ENCODE results near the gene CCDC175.

Gene CCDC175

DNA sequence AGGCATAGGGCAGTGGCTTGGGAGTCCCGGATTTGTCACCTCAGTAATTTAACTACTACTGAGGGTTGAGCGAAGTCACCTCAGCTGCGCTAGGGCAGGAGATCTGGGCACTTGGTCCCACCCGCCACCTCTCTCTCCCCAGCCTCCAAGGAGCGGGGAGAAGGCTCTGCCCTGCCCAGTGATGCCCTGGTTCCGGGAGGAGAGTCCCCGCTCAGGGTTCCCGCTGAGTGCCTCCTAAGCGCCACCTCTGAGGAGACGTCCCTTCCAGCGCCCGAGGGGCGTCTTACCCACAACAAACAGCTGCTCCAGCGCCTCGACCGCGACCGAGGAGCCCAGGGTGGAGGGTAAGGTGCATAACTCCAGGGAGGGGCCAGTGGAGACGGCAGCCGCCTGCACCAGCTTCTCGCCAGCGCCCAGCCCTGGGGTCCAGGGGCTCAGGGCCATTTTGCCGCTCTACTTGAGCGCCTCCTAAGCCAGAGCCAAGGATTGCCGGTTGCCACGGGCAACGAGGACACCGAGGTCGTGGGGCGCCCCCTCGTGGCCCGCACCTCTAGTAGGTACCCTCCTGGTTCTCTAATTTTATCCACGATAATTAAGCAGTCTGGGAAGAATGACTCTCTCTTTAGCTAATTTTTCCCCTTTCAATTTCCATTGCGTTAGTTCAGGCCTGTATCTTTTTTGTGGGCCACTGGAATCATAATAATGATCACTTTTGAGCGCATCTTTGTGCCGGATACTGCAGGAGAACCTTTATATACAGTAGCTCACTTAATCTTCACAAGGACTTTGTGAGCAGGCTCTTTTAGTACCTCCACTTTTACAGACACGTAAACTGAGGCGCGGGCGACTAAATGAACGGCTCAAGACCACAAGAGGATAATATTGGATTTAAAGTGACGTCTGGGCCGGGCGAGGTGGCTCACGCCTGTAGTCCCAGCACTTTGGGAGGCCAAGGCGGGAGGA, at the start of gene CCDC175:
Gene CCDC175 (minus strand): TSS at position 481 of the 963 bp plus-strand sequence. CDS start 37 bp downstream, at position 444.
- peak; percentile 74 for DNase-seq

DNA sequence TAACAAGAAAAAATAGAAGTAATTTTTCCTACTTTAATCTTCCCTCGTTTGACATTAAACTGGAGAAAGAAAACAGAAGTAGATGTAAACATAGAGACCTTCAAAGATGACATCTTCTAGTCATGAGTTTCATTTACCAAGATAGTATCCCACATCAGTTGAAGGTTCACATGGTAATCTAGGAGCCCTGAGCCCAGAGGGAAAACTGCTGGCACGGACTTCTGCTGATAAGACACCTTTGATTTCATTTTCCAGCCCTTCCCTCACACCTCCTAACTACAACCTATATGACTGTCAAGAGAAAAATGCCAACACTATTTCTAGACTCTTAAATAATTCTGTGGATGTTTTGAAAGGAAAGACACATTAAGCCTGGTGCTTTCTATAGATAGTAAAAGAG, 46.0 kb upstream of the CCDC175 start:
- no peak for DNase-seq

DNA sequence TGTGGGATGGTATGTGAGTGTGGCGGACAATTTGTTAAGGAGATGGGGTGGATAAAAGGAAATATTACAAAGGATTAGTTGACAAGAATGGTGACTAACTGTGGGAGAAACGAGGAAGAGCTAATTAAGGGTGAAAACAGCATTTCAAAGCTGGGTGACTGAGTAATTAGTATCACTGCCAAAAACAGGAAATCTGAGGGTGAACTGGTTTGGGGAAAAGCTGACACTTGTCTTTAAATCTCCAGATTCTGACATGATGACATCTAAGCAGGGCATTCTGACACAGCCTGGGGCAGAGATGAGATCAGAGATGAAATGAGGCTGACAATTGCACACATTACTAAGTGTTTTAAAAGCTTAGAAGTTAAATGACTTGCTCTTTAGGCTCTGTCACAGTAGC, 42.4 kb upstream of the CCDC175 start:
- no peak for DNase-seq

DNA sequence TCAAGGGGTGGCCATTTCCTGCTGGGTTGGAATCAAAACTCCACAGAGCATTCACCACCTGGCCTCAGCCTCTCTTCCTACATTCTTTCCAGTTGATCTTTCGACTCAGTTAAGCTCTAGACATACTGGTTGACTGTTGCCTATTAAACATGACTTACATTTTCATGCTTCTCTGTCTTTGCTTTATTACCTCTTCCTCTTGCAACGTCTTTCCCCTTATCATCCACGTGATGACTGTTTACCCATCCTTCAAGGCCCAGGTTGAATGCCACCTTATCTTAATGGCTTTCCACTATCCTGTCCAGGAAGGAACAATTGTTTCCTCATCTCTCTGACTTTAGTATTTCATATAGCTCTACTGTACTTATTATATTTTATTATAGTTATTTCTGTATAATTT, 24.4 kb upstream of the CCDC175 start:
- no peak for DNase-seq

DNA sequence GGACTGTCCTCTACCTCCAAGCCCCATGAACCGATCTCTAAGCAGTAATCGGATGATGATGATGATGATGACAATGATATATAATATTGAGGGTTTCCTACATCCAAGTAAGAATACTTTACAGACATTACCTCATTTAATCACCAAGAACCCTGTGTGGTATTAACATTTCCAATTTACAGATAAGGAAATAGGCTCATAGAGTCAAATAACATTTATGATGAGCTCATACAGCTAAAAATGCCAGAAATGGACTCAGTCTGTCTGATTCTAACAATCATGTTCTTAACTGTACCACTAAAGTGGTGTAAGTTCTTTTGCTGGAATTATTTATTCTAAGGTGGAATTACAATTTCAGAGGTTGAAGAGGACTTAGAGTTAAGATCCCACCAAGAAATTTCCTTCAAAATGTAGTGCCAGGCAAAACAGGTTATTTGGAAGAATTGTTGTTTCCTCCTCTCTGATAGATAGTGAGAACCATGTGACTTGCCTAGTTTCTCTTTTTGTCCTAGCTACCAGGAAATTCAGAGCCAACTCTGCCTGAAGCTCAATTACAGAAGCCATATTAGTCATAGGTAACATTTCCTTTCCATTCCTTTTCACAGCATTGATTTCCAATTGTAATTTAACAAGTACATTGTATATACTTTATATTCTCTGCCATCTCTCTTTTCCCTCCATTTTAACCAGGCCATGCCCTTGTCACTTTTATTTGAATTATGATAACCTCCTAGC, 23.8 kb upstream of the CCDC175 start:
- DNase-seq, result no peak

DNA sequence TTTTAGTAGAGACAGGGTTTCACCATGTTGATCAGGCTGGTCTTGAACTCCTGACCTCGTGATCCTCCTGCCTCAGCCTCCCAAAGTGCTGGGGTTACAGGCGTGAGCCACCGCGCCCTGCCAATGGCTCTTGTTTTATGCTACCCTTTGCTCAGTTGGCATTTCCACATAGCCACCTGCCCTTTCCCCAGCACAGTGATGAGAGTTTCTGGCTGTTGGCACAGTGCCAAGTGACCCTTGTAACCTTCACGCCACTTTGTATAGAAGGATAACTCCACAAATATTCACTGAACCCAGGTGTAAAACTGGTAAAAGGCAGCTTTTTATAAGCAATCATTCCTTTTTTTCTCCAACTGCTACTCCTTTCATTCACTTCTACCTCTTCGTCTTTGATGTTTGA, 18.5 kb upstream of the CCDC175 start:
- no peak for DNase-seq

DNA sequence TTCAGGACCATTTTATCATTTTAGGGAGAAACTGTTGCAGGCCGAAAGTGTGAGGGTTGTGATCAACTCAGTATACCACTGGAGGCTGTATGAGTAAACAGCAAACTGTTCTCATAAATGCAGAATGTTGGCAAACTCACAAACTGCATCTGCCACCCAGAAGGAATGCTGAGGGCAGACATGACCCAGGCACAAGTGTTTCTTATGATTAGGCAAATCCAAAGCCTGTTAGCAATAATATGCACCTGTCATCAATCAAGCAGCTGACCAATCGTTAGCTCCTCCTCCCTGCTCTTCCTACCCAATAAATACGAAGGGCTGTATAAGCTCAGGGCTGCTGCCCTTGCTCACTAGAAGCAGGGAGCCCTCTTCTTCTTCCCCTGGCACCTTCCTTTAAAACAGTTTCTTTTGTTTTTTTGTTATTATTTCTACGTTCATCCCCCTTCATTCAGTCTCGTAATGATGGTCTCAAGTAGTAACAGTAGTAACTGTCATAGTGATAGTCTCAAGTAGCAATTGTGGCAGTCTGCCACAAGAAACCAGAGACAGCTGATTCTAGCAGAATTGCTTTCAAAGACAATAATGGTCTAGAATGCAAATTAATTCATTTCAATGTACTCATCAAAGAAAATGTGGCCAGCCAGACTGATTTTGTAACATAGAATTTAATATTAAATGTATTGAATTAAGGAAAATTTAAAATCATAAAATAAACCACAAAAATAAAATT, 15.2 kb upstream of the CCDC175 start:
- DNase-seq, result no peak

DNA sequence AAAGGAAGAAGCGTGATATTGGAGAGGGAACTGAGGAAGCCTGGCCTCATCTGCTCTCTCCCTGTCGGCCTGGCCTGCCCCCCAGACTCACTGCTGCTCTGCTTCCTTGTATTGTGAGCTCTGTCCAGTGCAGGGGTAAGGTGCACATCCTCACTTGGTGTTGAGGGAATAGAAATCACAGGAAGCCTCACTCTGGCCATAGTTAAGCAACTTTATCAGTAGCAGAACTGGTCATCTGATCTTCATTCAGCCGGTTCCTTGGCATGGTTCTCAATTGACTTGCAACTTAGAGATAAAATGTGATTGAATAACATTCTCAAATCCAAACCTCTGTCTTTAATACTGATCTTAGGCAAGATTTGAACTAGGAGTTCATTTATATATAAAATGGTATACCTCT, 11.5 kb upstream of the CCDC175 start:
- DNase-seq, result no peak

DNA sequence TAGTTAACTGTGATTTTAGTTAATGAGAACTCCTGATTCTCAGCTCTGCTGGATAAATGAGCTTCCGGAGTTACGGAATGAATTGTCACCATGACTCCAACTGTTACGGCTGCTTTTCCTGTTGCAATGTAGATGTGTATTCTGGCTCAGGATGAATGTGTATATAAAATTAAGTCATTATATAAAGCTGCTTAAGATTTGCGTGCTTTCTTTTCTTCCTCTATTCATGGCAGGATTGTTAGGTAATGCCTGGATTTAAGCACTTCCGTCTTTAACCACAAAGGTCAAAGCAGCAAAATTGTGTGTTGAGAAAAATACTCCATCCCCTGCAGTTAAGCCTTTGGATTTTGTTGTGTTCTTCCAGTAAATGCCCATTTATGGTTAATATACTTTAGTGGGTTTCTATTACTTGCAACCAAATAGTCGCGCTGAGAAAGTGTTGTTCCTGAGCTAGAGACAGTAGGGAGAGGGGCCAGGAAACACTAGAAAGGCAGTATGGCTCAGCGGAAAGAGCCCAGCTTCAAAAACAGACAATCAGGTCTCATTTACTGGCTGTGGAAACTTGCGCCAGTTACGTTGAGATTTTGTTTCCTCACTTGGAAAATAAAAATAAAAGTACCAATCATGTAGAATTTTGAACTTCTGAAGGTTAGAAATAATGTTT, 9.4 kb upstream of the CCDC175 start:
- no peak for DNase-seq

DNA sequence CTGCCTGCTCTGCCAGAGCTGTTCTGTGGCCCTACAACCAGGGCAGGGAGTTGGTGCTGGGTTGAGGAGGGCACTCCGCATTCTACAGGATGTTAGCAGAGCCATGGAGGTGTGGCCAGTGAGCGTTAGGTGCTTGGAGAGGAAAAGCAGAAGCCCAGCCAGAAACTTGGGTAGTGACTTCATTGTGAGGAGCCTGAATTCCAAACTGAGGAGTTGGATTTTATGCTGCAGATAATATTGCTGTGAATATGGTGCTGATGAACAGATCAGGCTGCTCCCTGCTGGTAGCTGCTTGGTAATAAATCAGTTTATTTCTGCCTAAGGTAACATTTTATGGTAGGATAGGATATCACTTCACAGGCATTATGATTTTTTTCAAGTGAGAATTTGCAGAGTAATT, 7.1 kb upstream of the CCDC175 start:
- DNase-seq, result no peak

DNA sequence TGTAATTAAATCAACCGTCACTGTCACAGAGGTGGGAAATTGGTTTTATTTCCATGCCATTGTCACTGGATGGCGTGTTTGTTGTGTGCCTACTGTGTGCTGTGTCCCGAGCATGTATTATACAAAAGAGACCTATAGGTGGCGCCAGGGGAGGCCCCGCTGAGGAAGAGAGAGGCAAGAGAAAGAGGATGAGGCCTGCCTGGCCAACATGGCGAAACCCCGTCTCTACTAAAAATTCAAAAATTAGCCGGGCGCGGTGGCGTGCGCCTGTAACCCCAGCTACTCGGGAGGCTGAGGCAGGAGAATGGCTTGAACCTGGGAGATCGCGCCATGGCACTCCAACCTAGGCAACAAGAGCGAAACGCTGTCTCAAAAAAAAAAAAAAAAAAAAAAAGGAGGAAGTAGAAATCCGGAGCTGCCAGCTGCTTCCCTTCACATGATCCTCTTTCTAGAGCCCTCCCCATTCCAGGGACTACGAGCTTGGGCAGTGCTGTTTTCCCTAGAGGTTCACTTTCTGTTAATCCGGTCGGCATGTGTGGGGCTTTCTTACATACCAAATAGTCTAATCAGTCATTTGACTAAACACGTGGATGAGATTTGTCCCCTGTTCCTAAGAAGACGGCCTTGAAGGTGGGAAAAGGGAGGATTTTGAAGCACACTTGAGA, 6.4 kb upstream of the CCDC175 start:
- DNase-seq, result no peak

DNA sequence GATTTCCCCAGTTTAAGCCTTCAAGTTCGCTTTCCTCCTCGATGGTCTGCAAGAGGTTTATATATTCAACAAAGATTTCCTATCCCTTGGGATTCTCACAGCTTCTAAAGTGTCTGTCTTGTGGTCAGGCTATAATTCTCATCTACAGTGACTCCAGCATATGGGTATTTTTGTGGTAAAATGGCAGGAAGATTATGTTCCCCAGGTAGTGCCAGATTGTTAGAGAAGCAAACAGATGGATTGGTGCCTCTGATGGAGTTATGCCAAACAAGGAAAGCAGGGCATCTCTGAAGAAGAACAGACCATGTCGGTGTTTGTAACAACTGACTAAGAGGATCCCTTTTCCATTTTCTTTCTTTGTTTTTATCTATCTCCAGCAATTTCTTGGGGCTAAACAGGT, 5.5 kb upstream of the CCDC175 start:
- no peak for DNase-seq

DNA sequence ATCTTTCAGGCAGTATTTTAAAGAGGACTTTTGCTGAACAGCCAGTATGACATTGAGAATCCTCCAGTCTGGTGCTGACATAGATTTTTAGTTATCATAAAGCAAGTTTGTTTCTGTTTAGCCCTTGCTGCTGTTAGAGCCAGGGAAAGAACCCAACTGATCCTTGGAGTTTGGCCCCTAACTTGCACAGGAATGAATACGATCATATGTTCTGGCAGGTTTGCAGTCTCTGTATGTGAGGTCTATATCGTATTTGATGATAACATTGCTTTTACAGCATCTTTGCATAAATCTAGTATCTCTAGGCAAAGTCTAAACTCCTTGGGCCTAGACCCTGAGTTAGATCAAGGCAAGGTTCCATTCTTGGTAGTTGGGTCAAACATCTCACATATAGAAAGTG, 4.3 kb upstream of the CCDC175 start:
- no peak for DNase-seq

DNA sequence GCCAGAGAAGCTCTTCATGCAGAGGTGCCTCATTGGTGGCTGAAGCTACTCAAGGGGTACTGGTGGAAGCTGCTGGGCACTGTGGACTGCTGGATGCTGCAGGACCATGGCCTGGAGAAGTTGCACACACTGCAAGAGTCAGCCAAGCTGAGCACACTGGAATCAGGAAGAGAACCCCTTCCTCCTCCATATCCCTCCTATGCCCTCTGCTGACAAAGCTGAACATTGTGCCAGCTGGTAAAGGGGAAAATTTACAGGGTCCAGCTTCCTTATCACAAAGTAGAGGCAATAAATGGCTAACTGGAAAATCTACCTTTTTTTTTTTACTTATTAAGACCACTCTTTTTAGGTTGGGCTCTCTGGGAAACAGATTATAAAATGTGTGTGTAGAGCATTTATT, 6.5 kb downstream of the CCDC175 start:
- no peak for DNase-seq

DNA sequence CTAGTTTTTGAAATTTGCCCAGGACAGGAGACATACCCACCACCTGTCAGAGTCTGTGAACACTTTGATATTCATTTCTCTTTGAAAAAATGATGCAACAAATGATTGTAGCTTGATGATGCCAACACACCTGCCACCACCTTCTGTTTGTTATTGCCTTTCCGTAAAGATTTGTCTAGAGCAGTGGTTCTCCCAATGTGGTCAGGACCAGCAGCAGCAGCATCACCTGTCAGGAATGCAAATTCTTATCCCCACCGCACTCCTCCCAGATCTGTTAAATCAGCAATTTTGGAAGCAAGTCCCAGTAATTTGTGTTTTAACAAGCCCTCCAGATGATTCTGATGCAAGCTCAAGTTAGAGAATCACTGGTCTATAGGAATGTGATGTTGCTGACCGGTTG, 9.9 kb downstream of the CCDC175 start:
- no peak for DNase-seq

DNA sequence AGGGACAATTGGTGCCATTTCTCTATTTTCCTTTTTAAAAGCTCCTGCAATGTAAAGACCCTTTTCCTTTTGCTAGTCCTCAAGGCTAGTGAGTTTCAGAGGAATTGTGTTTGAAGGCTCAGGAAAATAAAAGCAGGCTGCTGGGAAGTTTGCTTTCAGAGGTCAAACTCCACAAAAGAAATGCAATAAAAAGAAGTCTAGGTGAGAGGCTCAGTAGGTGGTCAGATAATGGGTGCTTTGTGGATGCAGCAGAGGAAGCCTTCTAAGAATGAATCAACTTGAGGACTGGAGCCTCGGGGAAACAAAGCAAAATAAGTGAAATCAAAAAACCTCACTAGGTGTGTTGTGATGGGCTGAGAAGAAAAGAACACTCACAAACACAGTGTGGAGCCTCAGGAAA, 10.3 kb downstream of the CCDC175 start:
- no peak for DNase-seq

DNA sequence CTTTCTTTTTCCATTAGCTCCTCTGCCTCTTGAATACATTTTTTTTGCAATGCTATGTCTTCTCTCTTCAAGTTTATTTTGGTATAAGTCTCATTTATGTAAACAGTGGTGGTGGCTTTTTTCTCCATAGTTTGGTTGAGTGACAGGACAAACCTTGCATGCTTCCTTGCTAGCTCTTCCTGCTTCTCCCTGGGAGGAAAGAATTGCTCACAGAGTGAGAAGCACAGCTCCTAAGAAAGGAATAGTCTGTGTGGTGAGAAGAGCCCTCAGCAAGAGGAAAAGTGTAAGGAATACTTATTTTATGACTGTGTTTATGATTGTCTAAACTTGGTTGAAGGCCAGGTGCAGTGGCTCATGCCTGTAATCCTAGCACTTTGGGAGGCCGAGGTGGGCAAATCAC, 11.5 kb downstream of the CCDC175 start:
- no peak for DNase-seq

DNA sequence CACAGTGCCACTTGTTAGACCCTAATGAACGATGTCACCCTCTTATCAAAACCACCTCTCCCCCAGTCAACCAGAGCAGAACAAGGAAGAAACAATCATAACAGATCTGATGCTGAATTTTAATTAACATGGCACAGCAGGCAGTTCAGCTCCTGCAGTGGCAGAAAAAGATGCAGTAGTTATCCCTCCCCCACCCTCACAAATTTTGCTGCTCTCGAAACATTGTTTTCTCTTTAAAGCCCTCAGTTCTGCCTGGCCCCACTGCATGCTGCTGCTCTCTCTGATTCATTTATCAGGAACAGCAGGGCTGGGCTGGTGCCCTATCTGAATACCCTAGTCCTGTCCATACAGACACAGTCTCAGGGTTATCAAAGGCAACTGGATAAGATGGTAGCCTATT, 12.2 kb downstream of the CCDC175 start:
- DNase-seq, result no peak

DNA sequence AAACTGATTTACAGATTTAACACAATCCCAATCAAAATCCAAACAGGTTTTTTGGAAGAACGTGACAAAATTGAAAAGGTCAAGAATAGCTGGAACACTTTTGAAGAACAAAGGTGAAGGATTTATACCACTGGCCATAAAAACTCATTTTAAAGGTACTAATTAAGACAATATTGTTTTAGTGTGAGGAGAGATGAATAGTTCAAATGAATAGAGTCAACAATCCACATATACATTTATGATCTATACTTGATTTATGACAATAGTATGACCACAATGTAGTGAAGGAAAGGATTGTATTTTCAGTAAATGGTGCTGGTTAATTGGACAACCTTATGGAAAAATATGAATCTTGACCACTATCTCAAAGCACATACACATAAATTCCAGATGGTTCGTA, 29.3 kb downstream of the CCDC175 start:
- no peak for DNase-seq

DNA sequence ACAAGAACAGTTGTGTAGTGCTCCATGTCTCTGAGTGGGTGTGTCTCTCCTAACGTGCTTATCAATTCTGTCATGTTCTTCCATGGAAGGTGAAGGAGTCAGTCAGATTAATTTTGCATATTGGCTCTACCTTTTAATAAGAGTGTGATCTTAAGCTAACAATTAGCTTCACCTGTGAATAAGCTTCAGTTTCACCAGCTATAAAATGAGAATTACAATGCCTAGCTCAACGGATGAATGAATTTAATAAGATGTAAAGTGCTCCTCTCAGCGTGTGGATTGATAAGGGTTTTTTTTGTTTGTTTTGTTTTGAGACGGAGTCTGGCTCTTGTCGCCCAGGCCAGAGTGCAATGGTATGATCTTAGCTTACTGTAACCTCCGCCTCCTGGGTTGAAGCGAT, 32.7 kb downstream of the CCDC175 start:
- DNase-seq, result no peak

DNA sequence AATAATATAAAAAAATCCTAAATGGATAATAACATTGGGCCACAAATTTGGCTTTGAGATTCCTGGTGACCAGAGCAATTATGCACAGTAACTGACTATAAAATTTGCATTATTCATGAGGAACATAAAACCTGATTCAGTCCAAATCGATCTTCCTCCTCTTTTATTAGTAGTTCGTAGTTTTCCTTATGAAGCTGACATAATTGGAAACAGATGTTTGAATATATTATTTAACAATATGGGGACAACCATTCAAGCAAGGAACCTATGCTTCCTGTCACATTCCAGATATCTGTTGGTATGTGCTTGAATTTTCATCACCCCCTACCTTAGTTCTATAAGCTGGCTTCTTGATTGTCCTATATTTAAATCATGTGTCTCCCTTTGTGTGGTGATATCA, 34.9 kb downstream of the CCDC175 start:
- DNase-seq, result no peak

DNA sequence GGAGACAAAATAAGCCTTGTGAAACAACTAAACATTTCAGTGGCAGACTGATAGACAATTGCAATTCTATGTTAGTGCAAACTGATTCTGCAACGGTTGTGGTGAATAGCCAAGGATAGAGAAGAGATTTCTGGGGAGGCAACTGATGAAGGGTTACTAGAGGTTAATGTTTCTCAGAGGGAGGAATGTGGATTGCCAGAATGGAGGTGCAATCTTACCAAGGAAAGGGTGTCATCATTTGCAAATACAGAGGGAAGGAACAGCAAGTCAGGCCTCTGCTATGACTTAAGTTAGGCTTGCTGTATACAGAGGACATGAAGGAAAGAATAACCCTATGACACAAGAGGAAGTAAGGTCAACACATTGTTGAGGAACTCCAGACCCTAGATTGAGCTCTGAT, 35.8 kb downstream of the CCDC175 start:
- DNase-seq, result no peak
